Measurements from ENCODE around the gene GLRX3.

The GLRX3 gene

DNA sequence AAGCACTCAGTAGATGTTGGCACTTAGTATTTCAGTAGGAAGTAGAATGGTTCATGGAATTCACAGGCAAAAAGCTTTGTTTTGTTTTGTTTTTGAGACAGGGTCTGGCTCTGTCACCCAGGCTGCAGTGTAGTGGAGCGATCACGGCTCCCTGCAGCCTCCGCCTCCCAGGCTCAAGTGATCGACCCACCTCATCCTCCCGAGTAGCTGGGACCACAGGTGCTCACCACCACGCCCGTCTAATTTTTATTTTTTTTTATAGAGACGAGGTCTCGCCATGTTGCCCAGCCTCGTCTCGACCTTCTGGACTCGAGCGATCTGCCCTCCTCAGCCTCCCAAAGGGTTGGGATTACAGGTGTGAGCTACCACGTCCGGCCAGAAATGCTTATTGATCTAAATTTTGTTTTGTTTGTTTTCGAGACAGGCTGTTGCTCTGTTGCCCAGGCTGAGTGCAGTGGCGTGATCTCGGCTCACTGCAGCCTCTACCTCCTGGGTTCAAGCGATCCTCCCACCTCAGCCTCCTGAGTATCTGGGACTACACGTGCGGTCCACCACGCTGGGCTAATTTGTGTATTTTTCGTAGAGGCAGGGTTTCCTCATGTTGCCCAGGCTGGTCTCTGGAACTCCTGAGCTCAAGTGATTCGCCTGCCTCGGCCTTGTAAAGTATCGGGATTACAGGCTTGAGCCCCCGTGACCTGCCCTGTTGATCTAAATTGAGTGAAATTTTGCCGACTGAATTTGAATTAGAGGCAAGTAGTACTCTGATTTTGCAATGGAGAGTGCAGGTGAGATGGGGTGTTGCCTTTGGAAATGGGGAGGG, 1.7 kb downstream of the GLRX3 start:
- no peak for DNase-seq

DNA sequence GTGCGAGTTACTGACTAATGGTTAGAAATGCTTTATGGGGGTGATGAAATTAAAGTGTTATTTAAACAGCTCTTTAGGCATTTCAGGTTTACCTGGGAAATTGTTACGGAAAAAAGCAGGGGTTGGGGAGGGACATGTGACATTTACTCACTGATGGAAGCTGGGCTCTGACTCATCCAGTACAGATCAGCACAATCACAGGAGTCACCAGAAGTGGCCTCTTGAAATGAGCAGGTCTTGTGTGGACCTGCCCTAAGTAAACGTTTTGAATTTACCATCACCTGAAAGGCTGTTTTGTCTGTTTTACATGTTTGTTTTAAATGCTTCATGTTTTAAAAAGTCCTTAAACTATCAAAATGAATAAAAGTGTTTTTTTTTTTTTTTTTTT, 2.3 kb downstream of the GLRX3 start:
- DNase-seq: peak; percentile 46

- no peak for DNase-seq
These were observed 4.2 kb downstream of the GLRX3 start for GRCh38 chr10:130140425-130140824.

- no peak for DNase-seq
These were observed 4.8 kb downstream of the GLRX3 start for GRCh38 chr10:130141038-130141437.

- no peak for DNase-seq
These were observed 5.3 kb downstream of the GLRX3 start for GRCh38 chr10:130141460-130141859.

DNA sequence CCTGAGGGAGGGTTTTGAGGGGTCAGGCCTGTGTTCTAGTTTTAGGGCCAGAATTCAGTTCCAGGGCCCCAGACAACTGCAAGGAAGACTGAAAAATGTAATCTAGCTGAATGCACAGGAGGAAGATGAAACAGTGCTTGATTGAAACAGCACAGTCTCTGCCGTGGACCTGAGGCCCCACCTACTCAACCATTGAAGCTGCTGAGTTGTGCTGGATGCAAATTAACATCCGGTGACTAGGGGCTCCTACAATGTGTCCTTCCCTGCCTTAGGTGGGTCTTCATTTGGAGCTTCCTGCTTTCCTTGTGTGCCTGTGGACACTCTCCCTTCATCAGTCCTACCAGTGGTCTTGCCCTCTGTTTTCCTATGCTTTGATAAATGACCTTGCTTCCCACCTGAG, 5.7 kb downstream of the GLRX3 start:
- no peak for DNase-seq

- no peak for DNase-seq
These were observed 9.9 kb downstream of the GLRX3 start for GRCh38 chr10:130146042-130146441.

DNA sequence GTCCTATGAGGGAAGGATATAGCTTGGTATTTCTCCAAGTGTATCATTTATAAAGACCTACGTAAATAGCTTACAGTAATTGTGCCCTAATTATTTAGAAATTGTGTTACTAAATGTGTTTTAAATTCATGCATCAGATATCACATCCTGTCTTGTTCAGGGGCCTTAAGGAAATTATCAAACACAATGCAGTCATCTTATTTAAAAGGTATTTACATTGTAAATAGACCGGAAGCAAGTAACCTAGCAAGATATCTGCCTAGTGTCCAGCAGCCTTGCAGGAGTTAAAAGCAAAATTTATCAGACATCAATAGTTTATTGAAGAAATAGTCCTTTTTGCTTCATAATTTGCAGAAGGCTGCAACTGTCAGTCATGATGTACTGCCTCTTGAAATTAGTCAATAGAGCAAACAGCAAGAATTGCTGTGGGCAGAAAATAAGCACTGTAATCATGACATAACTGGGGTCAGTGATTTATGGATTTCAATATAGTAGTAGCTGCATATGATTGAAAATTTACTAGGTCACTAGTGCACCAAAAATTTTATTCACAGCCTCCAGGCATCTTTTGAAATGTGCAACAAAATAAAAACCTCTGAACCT, 23.1 kb downstream of the GLRX3 start:
- DNase-seq: no peak

- no peak for DNase-seq
These were observed 24.6 kb downstream of the GLRX3 start for GRCh38 chr10:130160775-130161174.

DNA sequence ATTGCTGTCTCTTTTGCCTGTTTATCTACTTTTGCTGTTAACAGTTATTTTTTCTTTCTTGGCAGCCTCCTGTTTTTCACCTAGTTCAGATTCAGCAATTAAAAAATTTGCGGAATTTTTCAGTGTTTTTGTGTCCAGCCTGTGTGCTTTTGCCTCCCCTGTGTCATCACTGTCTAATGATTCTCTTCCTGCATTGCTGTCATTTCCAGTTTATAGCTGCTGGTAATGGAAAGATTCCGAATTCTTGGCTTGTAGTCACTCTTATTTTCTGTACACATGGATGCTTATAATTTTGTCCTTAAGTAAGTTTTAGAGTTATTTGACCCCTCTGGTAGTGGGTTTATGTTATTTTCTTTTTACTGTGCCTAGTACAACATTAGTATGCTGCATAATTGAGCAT, 25.1 kb downstream of the GLRX3 start:
- DNase-seq: no peak

DNA sequence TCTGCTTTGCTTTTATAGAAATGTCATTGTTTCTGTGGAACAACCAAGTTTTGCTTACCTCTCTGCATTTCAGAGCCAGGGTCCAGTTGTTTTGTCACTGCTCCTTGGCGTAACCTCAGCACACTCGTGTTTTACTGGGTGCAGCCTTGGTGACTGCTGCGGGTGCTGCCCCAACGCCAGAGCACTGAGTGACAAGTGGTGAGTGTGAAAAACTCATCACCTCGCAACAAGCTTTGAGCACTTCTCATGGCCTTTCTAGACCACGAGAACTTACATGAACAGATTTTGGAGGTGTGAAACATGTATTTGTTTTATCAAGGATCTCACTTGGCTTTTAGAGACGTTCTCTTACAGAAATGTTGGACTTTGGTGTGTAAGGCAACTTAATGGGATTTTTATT, 31.0 kb downstream of the GLRX3 start:
- no peak for DNase-seq

DNA sequence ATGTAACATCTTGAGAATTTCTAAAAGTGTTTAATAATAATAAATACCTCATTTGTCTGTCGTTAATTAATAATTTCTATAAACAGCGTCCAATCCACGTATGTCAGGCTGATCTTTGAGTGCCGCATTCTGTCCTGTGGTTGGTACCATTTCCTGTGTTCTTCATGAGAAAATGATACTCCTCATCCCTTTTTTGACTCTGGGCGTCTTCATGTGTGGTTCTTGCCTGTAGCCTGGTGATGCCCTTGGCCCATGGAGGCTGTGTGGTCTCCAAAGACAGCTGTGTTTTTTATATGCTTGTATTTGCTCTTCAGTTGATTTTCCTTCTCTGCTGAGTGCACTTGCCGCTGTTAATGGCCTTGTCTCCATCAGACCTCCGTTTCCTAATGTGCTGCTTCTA, 31.5 kb downstream of the GLRX3 start:
- no peak for DNase-seq

GRCh38 chr10:130169136-130169859, 33.1 kb downstream of the GLRX3 start:
- DNase-seq: peak; percentile 82

GRCh38 chr10:130171196-130171595, 35.0 kb downstream of the GLRX3 start:
- DNase-seq: no peak

DNA sequence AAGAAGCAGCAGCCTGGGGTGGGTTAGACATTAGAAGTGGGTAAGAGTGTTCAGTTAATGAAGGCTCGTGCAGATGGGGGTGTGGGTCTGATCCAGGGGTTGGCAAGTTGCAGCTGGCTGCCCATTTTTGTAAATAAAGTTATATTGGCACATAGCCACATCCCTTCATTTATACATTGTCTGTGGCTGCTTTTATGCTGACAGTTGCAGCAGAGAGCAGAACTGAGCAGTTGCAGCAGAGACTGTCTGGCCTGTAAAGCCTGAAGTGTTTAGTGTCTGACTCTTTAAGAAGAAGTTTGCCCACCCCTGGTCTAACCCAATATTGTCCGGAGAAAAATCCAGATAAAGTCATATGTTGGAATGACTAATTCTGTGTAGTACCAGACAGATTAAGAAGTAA, 38.1 kb downstream of the GLRX3 start:
- DNase-seq: no peak

GRCh38 chr10:130175074-130175473, 38.9 kb downstream of the GLRX3 start:
- DNase-seq: no peak

- DNase-seq: no peak
These were observed 41.1 kb downstream of the GLRX3 start for GRCh38 chr10:130177250-130177649.

DNA sequence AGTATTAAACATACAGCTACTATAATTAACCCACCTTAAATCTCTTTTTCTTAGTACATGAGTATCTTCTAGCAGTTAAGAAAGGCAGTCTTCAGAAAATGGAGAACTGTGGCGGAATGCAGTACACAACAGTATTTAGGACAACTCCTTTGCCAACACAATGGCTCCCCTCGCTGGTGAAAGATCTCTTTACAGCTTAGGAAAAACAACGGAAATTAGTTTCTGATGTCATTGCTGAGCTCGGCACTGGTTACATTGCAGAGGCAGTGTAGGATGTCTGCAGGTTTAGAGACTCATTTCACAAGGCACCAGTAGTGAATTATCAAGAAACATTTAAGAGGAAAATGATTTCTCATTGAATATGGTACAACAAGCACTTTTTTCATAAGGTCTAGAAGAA, 43.4 kb downstream of the GLRX3 start:
- peak; percentile 45 for DNase-seq

GRCh38 chr10:130180416-130180815, 44.2 kb downstream of the GLRX3 start:
- DNase-seq: no peak

DNA sequence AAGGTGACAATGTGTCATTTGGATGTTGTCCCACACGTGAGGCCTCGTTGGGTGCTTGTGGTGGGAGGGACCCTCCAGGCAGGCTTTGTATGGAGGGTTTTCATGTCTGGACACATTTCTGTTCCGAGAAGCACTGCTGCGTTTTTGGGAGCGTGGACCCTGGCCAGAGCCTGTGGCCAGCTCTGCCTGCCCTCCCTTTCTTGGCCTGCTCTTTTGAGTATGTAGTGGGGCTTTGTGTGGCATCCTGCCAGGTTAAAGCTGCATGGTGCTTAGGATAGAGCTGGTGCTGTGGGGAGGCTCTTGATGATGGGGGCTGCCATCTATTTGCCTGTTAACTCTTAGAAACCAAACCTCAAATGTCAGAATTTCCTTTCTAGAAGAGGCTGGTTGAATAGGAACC, 45.7 kb downstream of the GLRX3 start:
- no peak for DNase-seq

- DNase-seq: no peak
These were observed 49.4 kb downstream of the GLRX3 start for GRCh38 chr10:130185591-130185990.

DNA sequence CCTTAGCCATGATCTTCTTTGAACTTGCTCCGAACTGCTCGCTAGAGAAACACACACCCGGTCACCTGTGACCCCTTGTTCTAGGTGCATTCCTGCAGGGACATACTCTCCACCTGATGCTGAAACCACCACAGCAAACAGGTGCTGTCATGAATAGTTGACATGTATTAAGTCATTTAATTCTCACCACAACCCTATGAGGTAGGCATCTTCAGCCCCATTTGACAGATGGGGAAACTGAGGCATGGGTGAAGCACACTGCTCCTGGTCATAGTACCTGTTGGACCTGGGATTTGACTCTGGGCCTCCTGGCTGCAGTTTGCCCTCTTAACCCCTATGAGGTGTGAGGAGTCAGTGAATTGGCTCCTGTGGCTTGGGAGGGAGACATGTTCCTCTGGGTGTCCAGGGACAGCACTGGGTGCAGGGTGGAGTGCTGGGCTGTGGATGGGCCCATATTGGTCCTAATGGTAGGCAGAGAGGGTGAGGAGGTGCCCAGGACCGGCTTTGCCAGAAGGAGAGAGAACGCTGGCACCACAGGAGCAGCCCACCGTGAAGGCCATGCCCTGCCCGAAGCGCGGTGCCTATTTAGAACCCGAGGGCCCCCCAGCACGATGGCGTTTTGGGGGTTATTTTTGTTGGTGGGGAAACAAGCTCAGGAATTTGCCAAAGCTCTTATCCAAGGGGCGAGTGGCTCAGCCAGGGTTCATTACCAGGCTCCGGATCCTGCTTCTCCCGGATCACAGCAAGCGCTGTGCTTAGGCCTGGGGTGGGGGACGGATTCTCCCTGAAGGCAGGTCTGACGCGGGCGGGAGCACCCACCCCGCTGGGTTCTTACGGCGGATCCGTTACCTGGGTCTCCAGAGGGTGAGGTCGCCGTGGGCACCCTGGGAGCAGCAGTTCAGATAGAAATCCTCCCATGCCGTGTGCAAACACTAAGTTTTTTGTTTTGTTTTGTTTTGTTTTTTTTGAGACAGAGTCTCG, 52.3 kb downstream of the GLRX3 start:
- no peak for DNase-seq

GRCh38 chr10:130189608-130190054, 53.4 kb downstream of the GLRX3 start:
- no peak for DNase-seq
